K562 (cell line): ENCODE results near the gene HK2. TPM values are rescaled to one million over a fixed set of nuclear protein-coding genes. Genes with fewer than 3 reads are reported as not detected.

Experiments
- ATAC-seq: fragments of 200-7000 bp; cut with Tn5 transposase; 3 replicates; pipeline ENCODE4 v1.9.1; 2020; ENCODE audit warnings: moderate library complexity
- BruUV-seq: library from RNA; stranded (reverse); fragments of 400-500 nt; replicated peaks from 2 replicates; lab custom pipeline; 2021; lab: Mats Ljungman, UMichigan
- CTCF ChIA-PET: fragments of 300-600 bp; formaldehyde crosslinking; extraction: SDS; loops from one replicate; lab custom pipeline; 2021; ENCODE audit warnings: low intra/inter-chr PET ratio; lab: Yijun Ruan, JAX
- POLR2A ChIA-PET: fragments of 300-600, 350-650 bp; sonication (Branson Sonifier 250); formaldehyde crosslinking; extraction: SDS; loops from one replicate; lab custom pipeline; 2021; ENCODE audit warnings: antibody characterized with exemption, inconsistent platforms; lab: Yijun Ruan, JAX
- DNase-seq, 4 experiments: peaks; one replicate each; pipeline versions ENCODE4 v3.0.0 to v3.0.0-alpha.2; 2011 to 2018; ENCODE audit warnings: low spot score in 3 of 4, mixed read lengths in 3 of 4; ENCODE audit errors: extremely low read depth in 1 of 4
- FAIRE-seq: peaks from 2 replicates; lab custom pipeline; 2011; peaks lifted over from hg19 to GRCh38; lab: Jason Lieb, UNC
- H2AFZ ChIP-seq: 2 replicates; pipeline ENCODE4 v1.6.0; 2011; ENCODE audit warnings: low read depth, low read length, control low read depth, inconsistent platforms
- H3K27ac ChIP-seq: fragments of 200-600 bp; 3 replicates; pipeline ENCODE4 v1.8.0; 2011; ENCODE audit warnings: low read depth, mild to moderate bottlenecking, control low read depth, inconsistent platforms, low read length, moderate library complexity, mixed read lengths; ENCODE audit errors: extremely low read depth
- H3K27me3 ChIP-seq, 2 experiments: fragments of 300-600 bp in 1 of 2; 2 replicates in 1 of 2; 3 replicates in 1 of 2; pipeline versions ENCODE4 v1.6.0 to v1.8.0; 2011; ENCODE audit warnings: inconsistent platforms in 2 of 2, low read length in 2 of 2, mild to moderate bottlenecking in 1 of 2, mixed read lengths in 1 of 2, moderate library complexity in 1 of 2; ENCODE audit not compliant: control insufficient read depth in 2 of 2, insufficient read depth in 2 of 2
- H3K36me3 ChIP-seq: fragments of 300-600 bp; 3 replicates; pipeline ENCODE4 v1.8.0; 2011; ENCODE audit warnings: mild to moderate bottlenecking, low read length, inconsistent platforms; ENCODE audit not compliant: control insufficient read depth, insufficient read depth
- H3K4me1 ChIP-seq, 2 experiments: fragments of 200-600 bp in 1 of 2; replicated peaks in 1 of 2; 2 replicates in 1 of 2; 3 replicates in 1 of 2; pipeline versions ENCODE4 v1.5.1 to v1.8.0; 2011; ENCODE audit warnings: inconsistent platforms in 2 of 2, low read length in 2 of 2, mild to moderate bottlenecking in 1 of 2, mixed read lengths in 1 of 2, moderate library complexity in 1 of 2; ENCODE audit not compliant: control insufficient read depth in 2 of 2, insufficient read depth in 2 of 2
- H3K4me2 ChIP-seq: 2 replicates; pipeline ENCODE4 v1.6.1; 2011; ENCODE audit warnings: low read length, control low read depth, inconsistent platforms, mixed read lengths; ENCODE audit not compliant: insufficient read depth
- H3K4me3 ChIP-seq: fragments of 200-600 bp; sonication (generic), shearing (Covaris generic); 2 replicates; pipeline ENCODE4 v1.5.1; 2016; ENCODE audit warnings: control low read depth, inconsistent platforms
- H3K79me2 ChIP-seq: fragments of 200-600 bp; 3 replicates; pipeline ENCODE4 v1.8.0; 2011; ENCODE audit warnings: low read length, inconsistent platforms; ENCODE audit not compliant: control insufficient read depth, insufficient read depth
- H3K9ac ChIP-seq, 2 experiments: 2 replicates each; pipeline versions ENCODE4 v1.6.0 to v1.6.1; 2011; ENCODE audit warnings: low read depth in 2 of 2, low read length in 2 of 2, control low read depth in 1 of 2, inconsistent platforms in 1 of 2, mild to moderate bottlenecking in 1 of 2, mixed read lengths in 1 of 2; ENCODE audit not compliant: insufficient read depth in 1 of 2
- H3K9me1 ChIP-seq: one replicate; pipeline ENCODE4 v1.6.0; 2011; ENCODE audit warnings: inconsistent platforms, mild to moderate bottlenecking, low read length, moderate library complexity; ENCODE audit not compliant: control insufficient read depth, insufficient read depth
- H3K9me3 ChIP-seq: replicated peaks from 2 replicates; pipeline ENCODE4 v1.5.1; 2011; ENCODE audit warnings: low read depth, low read length, inconsistent platforms; ENCODE audit not compliant: control insufficient read depth, insufficient read depth
- H4K20me1 ChIP-seq: replicated peaks from 2 replicates; pipeline ENCODE4 v1.6.1; 2011; ENCODE audit warnings: low read length, inconsistent platforms, mixed read lengths; ENCODE audit not compliant: control insufficient read depth, insufficient read depth
- ARID1B ChIP-seq: fragments of 450-650 bp; IDR thresholded peaks from 2 replicates; pipeline ENCODE4 v1.6.1; 2016; ENCODE audit warnings: antibody characterized with exemption, mild to moderate bottlenecking, inconsistent platforms
- CBFA2T2 ChIP-seq: fragments of 450-650 bp; conservative IDR thresholded peaks from 2 replicates; pipeline ENCODE4 v1.6.1; 2017; ENCODE audit warnings: mild to moderate bottlenecking
- CBFA2T3 ChIP-seq: fragments of 450-650 bp; IDR thresholded peaks from 2 replicates; pipeline ENCODE4 v1.6.1; 2017
- EGR1 ChIP-seq: fragments of 450-650 bp; conservative IDR thresholded peaks from 2 replicates; pipeline ENCODE4 v1.6.1; 2017; ENCODE audit warnings: mild to moderate bottlenecking
- EP300 ChIP-seq: IDR thresholded peaks from 2 replicates; pipeline ENCODE4 v1.6.1; 2012; ENCODE audit warnings: low read length, improper control_type of control experiment
- ERF ChIP-seq: fragments of 450-650 bp; formaldehyde crosslinking; IDR thresholded peaks from 2 replicates; pipeline ENCODE4 v1.4.0; 2020; ENCODE audit warnings: mild to moderate bottlenecking, mixed read lengths
- ETV6 ChIP-seq, 3 experiments: fragments of 150-350 bp in 1 of 3; sonication (generic) in 1 of 3; formaldehyde crosslinking in 1 of 3; IDR thresholded peaks; 2 replicates each; pipeline versions ENCODE4 v1.6.1 to v1.8.0; 2014 to 2022; ENCODE audit warnings: borderline replicate concordance in 2 of 3, low read depth in 2 of 3, antibody characterized with exemption in 1 of 3, low read length in 1 of 3, mild to moderate bottlenecking in 1 of 3, missing genetic modification reagents in 1 of 3
- EZH2 ChIP-seq: IDR thresholded peaks from 2 replicates; pipeline ENCODE4 v1.6.1; 2012; ENCODE audit warnings: low read depth, mild to moderate bottlenecking, inconsistent platforms, low read length, borderline replicate concordance
- FOXA3 ChIP-seq, 2 experiments: fragments of 450-650 bp in 1 of 2; sonication (generic) in 1 of 2; formaldehyde crosslinking; IDR thresholded peaks in 1 of 2; conservative IDR thresholded peaks in 1 of 2; 2 replicates each; pipeline versions ENCODE4 v1.4.0 to v1.8.0; 2020 to 2022; ENCODE audit warnings: mild to moderate bottlenecking in 2 of 2, missing genetic modification reagents in 1 of 2
- GATA2 ChIP-seq: sonication (generic); formaldehyde crosslinking; IDR thresholded peaks from 2 replicates; pipeline ENCODE4 v1.4.0; 2020; ENCODE audit warnings: mild to moderate bottlenecking, missing genetic modification reagents
- KLF16 ChIP-seq: IDR thresholded peaks from 2 replicates; pipeline ENCODE4 v1.6.1; 2016; ENCODE audit warnings: antibody characterized with exemption
- LEF1 ChIP-seq: fragments of 450-650 bp; IDR thresholded peaks from 2 replicates; pipeline ENCODE4 v1.6.1; 2016; ENCODE audit warnings: mild to moderate bottlenecking
- MEIS2 ChIP-seq: fragments of 450-650 bp; IDR thresholded peaks from 2 replicates; pipeline ENCODE4 v1.6.1; 2014; ENCODE audit warnings: mild to moderate bottlenecking; ENCODE audit not compliant: partially characterized antibody
- NCOR1 ChIP-seq: fragments of 450-650 bp; IDR thresholded peaks from 2 replicates; pipeline ENCODE4 v1.6.1; 2016; ENCODE audit warnings: mild to moderate bottlenecking, moderate library complexity
- NRF1 ChIP-seq, 2 experiments: fragments of 450-650 bp; IDR thresholded peaks in 1 of 2; conservative IDR thresholded peaks in 1 of 2; 2 replicates each; pipeline ENCODE4 v1.6.1; 2014; ENCODE audit warnings: mild to moderate bottlenecking in 2 of 2
- NUFIP1 ChIP-seq: fragments of 450-650 bp; IDR thresholded peaks from 2 replicates; pipeline ENCODE4 v1.6.1; 2018; ENCODE audit not compliant: partially characterized antibody
- PML ChIP-seq: IDR thresholded peaks from 2 replicates; pipeline ENCODE4 v1.6.1; 2012; ENCODE audit warnings: low read length, inconsistent platforms
- POLR2AphosphoS5 ChIP-seq: IDR thresholded peaks from 2 replicates; pipeline ENCODE4 v1.6.1; 2011; ENCODE audit warnings: mild to moderate bottlenecking, low read depth, low read length, moderate library complexity; ENCODE audit not compliant: control insufficient read depth, insufficient read depth
- SAFB2 ChIP-seq: fragments of 200-400 bp; formaldehyde crosslinking; IDR thresholded peaks from 2 replicates; pipeline ENCODE4 v1.6.1; 2018; ENCODE audit warnings: borderline replicate concordance, low read length, low read depth, moderate library complexity; ENCODE audit not compliant: severe bottlenecking
- SMARCA4 ChIP-seq: fragments of 450-650 bp; IDR thresholded peaks from 2 replicates; pipeline ENCODE4 v1.6.1; 2016
- SOX6 ChIP-seq: fragments of 450-650 bp; IDR thresholded peaks from 2 replicates; pipeline ENCODE4 v1.6.1; 2014; ENCODE audit warnings: mild to moderate bottlenecking
- TCF3 ChIP-seq: sonication (generic); formaldehyde crosslinking; IDR thresholded peaks from 2 replicates; pipeline ENCODE4 v1.4.0; 2020; ENCODE audit warnings: mild to moderate bottlenecking, missing genetic modification reagents
- TCF7 ChIP-seq: sonication (generic); IDR thresholded peaks from 2 replicates; pipeline ENCODE4 v1.6.1; 2016; ENCODE audit warnings: antibody characterized with exemption, borderline replicate concordance
- TEAD4 ChIP-seq, 2 experiments: sonication (generic) in 1 of 2; formaldehyde crosslinking in 1 of 2; IDR thresholded peaks; 2 replicates each; pipeline versions ENCODE4 v1.6.1 to v1.8.0; 2012 to 2022; ENCODE audit warnings: borderline replicate concordance in 1 of 2, inconsistent platforms in 1 of 2, low read length in 1 of 2, mild to moderate bottlenecking in 1 of 2, missing genetic modification reagents in 1 of 2
- ZNF316 ChIP-seq: fragments of 450-650 bp; IDR thresholded peaks from 2 replicates; pipeline ENCODE4 v1.6.1; 2016
- WGBS: fragments of 100-300 bp; shearing (Covaris generic); methylation state at CpG from one replicate; pipeline ENCODE4 v1.1.6; 2016; ENCODE audit warnings: low coverage, mixed read lengths; ENCODE audit not compliant: insufficient coverage; ENCODE audit errors: missing lambda C conversion rate; 5-methylcytosine and 5-hydroxymethylcytosine counted together
- in situ Hi-C: fragments of 300-500 bp; cut with MboI; formaldehyde crosslinking; loops from 4 replicates; pipeline ENCODE4 v1.15.0; 2018; ENCODE audit warnings: inconsistent platforms, mixed read lengths
- intact Hi-C: fragments of 100-400 bp; cut with micrococcal nuclease; formaldehyde crosslinking; loops from 2 replicates; pipeline ENCODE4 v1.14.2; 2022
- polyA plus RNA-seq, 8 experiments: library from polyadenylated mRNA; depleted of rRNA in 4 of 8; stranded (reverse) in 5 of 8; unstranded in 3 of 8; fragments of >200 nt; fragmentation: Nextera tagmentation in 2 of 8; fragmentation: Illumina TruSeq in 1 of 8; extraction: Ambion mirVana in 2 of 8; extraction: Trizol in 1 of 8; gene quantifications; 2 replicates each; pipeline versions ENCODE4 v1.2.1 to v1.2.3, GENCODE V29; 2011 to 2014; ENCODE audit warnings: inconsistent platforms in 1 of 8, missing spikeins in 1 of 8
- total RNA-seq, 7 experiments: library from RNA; depleted of rRNA in 6 of 7; stranded (reverse); fragments of >200 nt in 6 of 7; fragmentation: Illumina TruSeq in 2 of 7; extraction: Trizol in 2 of 7; gene quantifications; 2 replicates each; pipeline versions ENCODE4 v1.2.1 to v1.2.3, GENCODE V29; 2011 to 2021; ENCODE audit warnings: low replicate concordance in 1 of 7

Gene HK2
- total and polyA plus RNA-seq, 9 of the 15 experiments (the other 6 are each of a cell fraction or from before 2014, with no cell fraction given) = 4.7 to 56.0 (median 19.9) TPM

DNA sequence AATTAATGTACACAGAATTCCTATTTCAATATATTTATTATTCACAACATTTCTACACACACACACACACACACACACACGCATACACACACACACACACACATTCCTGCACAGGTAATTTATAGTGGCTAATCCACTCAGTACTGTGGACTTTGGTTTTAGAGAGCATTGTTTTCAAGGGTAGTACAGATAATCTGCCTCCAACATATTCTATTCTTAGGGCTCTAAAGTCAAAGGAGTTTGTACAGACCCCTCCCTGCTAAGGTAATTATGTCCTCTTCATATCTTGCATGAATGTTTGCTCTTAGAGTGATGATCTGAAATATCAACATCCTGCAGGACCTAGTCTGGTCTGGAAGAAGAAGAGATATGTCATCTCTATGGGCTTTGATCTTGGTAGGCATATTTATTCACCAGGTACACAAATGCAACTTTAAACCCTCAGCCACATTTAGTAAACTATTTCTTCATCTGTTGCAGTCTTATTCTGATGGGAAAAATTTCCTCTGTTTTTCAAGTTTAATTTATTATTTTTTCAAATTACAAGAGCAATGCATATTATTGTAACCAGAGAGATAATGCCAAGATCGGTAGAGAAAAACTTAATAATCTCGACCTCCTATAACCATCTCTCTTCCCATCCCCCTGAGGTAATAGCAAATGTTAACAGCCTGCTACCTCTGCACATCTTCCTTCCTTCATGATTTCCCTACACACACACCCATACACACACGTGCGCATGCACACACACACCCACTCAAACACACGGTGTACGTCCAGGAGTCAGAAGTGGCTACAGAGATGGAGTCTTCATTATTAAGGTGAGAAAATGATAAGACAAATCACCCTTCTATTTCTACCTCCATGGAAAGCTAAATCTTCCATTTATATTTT, 106.2 kb downstream of the HK2 start:
- ChIA-PET POLR2A (no interaction called here), CTCF (no interaction called here)
- intact Hi-C loops = no loop called here
- no TSS peak for BruUV-seq
- Histone ChIP-seq H3K4me2 (no peak overlapping the region), H3K9me1 (no peaks in the 10 kb centered on the region), H2AFZ (no peak overlapping the region), H3K79me2 (no peaks in the 10 kb centered on the region), H3K27ac (no peak overlapping the region), H3K27me3 (no peaks in the 10 kb centered on the region), H4K20me1 (no peaks in the 10 kb centered on the region), H3K4me3 (no peak overlapping the region), H3K9ac (no peak overlapping the region), H3K9me3 (no peaks in the 10 kb centered on the region), H3K4me1 (peaks cover 0 to 18% of the 10 kb centered on the region in 2 experiments; a peak in 2 of 5 replicates), H3K36me3 (no peaks in the 10 kb centered on the region)
- in situ Hi-C loops = no loop called here
- peak in 2 of 4 experiments; percentile 31 to 45 for DNase-seq
- ATAC-seq = peak; percentile 77
- peak; percentile 23 for FAIRE-seq
- 27% methylated on average over 7 of the region's 7 CpGs for WGBS
- TF ChIP-seq TCF7 = peak; percentile 66; the same call in 1 of the 2 replicates
- peak; percentile 36; the same call in 1 of the 2 replicates for TF ChIP-seq SMARCA4
- peak; percentile 65 for TF ChIP-seq NCOR1
- TF ChIP-seq ERF (CRISPR knock-in tag) = no peak
- TF ChIP-seq ETV6 (IDR thresholded peaks at IDR 0.05; ENCODE audit: borderline replicate concordance in 1 of 2, low read depth in 2 of 2, low read length in 1 of 2) = no peak
- TF ChIP-seq ETV6 (CRISPR knock-in tag; IDR thresholded peaks at IDR 0.05; ENCODE audit: borderline replicate concordance) = no peak
- peak; percentile 51; the same call in 1 of the 2 replicates for TF ChIP-seq POLR2AphosphoS5
- TF ChIP-seq EGR1 = 0 out of 2 replicates have a peak, but pooled peaks have one; percentile 15
- peak; percentile 5 for TF ChIP-seq MEIS2
- no peak for TF ChIP-seq EZH2
- TF ChIP-seq CBFA2T2 = peak; percentile 69
- TF ChIP-seq NUFIP1 = no peak
- TF ChIP-seq NRF1 (conservative IDR thresholded peaks at IDR 0.05 in 1 of 2, IDR thresholded peaks at IDR 0.05 in 1 of 2) = peak; percentile 18 to 20; a peak in 1 of 4 replicates
- no peak for TF ChIP-seq SAFB2
- peak; percentile 80 for TF ChIP-seq ARID1B
- TF ChIP-seq SOX6 = 0 out of 2 replicates have a peak, but pooled peaks have one; percentile 41
- TF ChIP-seq FOXA3 (CRISPR knock-in tag; conservative IDR thresholded peaks at IDR 0.05 in 1 of 2, IDR thresholded peaks at IDR 0.05 in 1 of 2) = 0 out of 4 replicates have a peak, but pooled peaks of 1 of the 2 experiments have one; percentile 28
- peak; percentile 83 for TF ChIP-seq CBFA2T3
- TF ChIP-seq KLF16 = 0 out of 2 replicates have a peak, but pooled peaks have one; percentile 43
- TF ChIP-seq LEF1 = peak; percentile 85; the same call in 1 of the 2 replicates
- peak; percentile 46; the same call in 1 of the 2 replicates for TF ChIP-seq EP300
- TF ChIP-seq GATA2 (CRISPR knock-in tag) = peak; percentile 22; the same call in 1 of the 2 replicates
- TF ChIP-seq TCF3 = peak; percentile 82
- peak; percentile 33; the same call in 1 of the 2 replicates for TF ChIP-seq PML
- peak; percentile 82 for TF ChIP-seq TEAD4 (IDR thresholded peaks at IDR 0.05; ENCODE audit: low read length)
- no peak for TF ChIP-seq TEAD4 (CRISPR knock-in tag; IDR thresholded peaks at IDR 0.05; ENCODE audit: borderline replicate concordance)
- TF ChIP-seq ZNF316 = no peak
